Measurements from ENCODE around the gene PTGR3.

DNA sequence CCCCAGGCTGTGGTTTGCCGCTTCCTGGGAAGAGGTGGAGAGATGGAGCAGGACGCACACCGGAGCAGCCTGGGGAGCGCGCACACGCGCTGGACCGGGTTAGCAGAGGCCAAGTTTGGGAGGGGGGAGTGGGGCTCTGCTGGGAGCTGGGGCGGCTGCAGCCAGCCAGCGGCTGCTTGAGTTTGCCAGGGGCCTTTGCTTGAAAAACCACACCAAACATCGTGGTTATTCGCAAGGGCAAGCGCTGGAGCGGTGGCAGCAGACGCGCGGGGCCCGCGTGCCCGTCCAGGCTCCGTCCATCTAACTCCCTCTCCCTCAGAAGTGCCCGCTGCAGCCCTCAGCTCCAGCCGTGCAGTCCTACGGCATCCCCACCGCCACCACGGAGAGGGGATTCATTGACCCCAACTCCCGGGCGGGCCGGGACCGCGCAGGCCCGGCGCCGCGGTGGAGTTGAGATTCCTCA, 4.6 kb downstream of the PTGR3 start:
- TF ChIP-seq, protein P1, sequence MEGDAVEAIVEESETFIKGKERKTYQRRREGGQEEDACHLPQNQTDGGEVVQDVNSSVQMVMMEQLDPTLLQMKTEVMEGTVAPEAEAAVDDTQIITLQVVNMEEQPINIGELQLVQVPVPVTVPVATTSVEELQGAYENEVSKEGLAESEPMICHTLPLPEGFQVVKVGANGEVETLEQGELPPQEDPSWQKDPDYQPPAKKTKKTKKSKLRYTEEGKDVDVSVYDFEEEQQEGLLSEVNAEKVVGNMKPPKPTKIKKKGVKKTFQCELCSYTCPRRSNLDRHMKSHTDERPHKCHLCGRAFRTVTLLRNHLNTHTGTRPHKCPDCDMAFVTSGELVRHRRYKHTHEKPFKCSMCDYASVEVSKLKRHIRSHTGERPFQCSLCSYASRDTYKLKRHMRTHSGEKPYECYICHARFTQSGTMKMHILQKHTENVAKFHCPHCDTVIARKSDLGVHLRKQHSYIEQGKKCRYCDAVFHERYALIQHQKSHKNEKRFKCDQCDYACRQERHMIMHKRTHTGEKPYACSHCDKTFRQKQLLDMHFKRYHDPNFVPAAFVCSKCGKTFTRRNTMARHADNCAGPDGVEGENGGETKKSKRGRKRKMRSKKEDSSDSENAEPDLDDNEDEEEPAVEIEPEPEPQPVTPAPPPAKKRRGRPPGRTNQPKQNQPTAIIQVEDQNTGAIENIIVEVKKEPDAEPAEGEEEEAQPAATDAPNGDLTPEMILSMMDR (IDR thresholded peaks at IDR 0.05; ENCODE audit: poor library complexity): no peak
- no peak for TF ChIP-seq EZH2phosphoT487 (IDR thresholded peaks at IDR 0.05; ENCODE audit: low read depth, severe bottlenecking, unreplicated experiment)
- no peak for TF ChIP-seq EZH2 (IDR thresholded peaks at IDR 0.05; ENCODE audit: borderline replicate concordance)

Data from hepatocyte (in vitro differentiated cells).